ENCODE results near the gene POC1B.

GRCh38 chr12:89469361-89469760 lies 56.5 kb downstream of the POC1B start:
- TF ChIP-seq CTCF (conservative IDR thresholded peaks at IDR 0.05), result no peak
- no peak for TF ChIP-seq EZH2 (IDR thresholded peaks at IDR 0.05; ENCODE audit: low read depth)
